T-helper 1 cell treated with Interleukin-12 subunit alpha and Interleukin-12 subunit beta and Interleukin-4 antibody, amounts not matched to agents 30 μg/mL and 1 μg/mL, for 36 hours (primary cell): Measurements from ENCODE around the gene TULP4.

ENCODE experiments used
- H3K27ac Mint-ChIP-seq: one replicate; pipeline ENCODE4 v1.8.0; 2021; ENCODE audit warnings: mild to moderate bottlenecking, mixed read lengths
- H3K27me3 Mint-ChIP-seq: one replicate; pipeline ENCODE4 v1.8.0; 2021; ENCODE audit warnings: low read depth, mixed read lengths
- H3K36me3 Mint-ChIP-seq: one replicate; pipeline ENCODE4 v1.8.0; 2021; ENCODE audit warnings: low read depth, mixed read lengths
- H3K4me1 Mint-ChIP-seq: one replicate; pipeline ENCODE4 v1.8.0; 2021; ENCODE audit warnings: low read depth, mixed read lengths
- H3K4me3 Mint-ChIP-seq: one replicate; pipeline ENCODE4 v1.8.0; 2021; ENCODE audit warnings: mild to moderate bottlenecking, moderate library complexity, mixed read lengths
- H3K9me3 Mint-ChIP-seq: one replicate; pipeline ENCODE4 v1.8.0; 2021; ENCODE audit warnings: mixed read lengths

TULP4 gene

DNA sequence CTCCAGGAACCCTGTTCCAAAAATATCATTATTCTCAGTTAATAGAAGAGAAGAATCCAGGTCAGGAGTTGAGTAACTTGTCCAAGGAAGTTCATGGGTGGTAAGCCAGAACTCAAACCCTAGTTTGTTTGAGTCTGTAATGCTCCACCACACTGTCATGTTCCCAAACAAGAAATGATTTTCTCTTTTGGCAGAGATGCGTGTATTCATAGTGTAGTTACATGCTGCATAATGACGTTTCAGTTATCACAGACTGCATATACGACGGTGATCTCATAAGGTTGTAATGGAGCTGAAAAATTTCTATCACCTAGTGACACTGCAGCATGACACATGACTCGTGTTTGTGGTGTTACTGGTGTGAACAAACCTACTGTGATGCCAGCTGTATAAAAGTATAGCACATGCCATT lies 102.6 kb downstream of the TULP4 start:
- Mint-ChIP-seq H3K4me1 (no peaks in the 10 kb centered on the region), H3K36me3 (no peaks in the 10 kb centered on the region), H3K9me3 (no peaks in the 10 kb centered on the region), H3K27ac (no peak overlapping the region), H3K27me3 (no peaks in the 10 kb centered on the region), H3K4me3 (no peak overlapping the region)

DNA sequence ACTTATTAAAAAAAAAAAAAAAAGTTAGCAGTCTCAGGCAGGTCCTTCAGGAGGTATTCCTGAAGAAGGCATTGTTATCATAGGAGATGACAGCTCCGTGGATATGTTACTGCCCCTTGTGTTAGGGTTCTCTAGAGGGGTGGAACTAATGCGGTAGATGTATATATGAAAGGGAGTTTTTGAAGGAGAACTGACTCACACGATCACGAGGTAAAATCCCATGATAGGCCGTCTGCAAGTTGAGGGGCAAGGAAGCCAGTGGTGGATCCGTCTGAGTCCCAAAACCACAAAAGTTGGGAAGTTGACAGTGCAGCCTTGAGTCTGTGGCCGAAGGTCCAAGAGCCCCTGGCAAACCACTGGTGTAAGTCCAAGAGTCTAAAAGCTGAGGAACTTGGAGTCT lies 103.4 kb downstream of the TULP4 start:
- Mint-ChIP-seq H3K9me3 (no peaks in the 10 kb centered on the region), H3K4me3 (no peak overlapping the region)

DNA sequence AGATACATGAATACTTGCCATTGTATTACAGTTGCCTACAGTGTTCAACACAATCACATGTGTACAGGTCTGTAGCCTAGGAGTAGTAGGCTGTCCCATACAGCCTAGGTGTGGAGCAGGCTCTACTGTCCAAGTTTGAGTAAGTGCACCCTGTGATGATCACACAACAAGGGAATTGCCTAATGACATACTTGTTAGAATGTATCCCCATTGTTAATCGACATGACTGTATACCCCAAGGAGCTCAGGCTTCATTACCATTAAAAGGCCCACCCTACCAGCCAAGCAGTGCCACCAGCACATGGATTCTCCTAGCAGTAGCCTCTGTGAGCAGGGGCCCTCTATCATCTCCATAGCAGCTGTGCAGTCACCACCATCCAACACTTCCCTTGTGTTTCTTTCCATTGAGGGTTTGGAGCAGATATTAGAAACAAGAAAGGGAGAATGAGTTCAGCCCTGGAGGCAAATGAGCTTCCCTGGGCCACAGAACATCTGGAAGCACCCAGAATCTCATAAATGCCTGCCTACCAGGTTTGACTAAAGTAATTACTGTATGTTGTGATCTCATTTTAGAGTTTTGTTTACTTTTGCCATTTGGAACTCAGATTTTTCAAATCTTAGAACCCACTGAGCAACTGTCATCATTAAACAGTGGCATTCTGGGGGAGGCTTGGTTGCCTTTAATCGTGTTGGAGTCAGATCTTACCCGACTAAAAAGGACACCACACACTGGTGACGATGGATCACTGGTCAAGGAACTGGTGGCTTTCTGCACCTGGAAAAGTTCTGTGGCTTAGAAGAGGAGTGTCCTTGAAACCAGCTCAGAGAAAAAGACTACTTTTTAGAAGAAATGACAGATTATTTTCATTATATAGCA lies 104.9 kb downstream of the TULP4 start:
- Mint-ChIP-seq H3K4me3 (no peak overlapping the region), H3K27me3 (no peaks in the 10 kb centered on the region), H3K36me3 (no peaks in the 10 kb centered on the region), H3K4me1 (no peaks in the 10 kb centered on the region), H3K27ac (no peak overlapping the region), H3K9me3 (no peaks in the 10 kb centered on the region)

More for the DNA sequence above, 103.4 kb downstream of the TULP4 start:
- H3K27ac Mint-ChIP-seq: no peak overlapping the region
- H3K4me1 Mint-ChIP-seq: no peaks in the 10 kb centered on the region
- no peaks in the 10 kb centered on the region for H3K36me3 Mint-ChIP-seq
- no peaks in the 10 kb centered on the region for H3K27me3 Mint-ChIP-seq

DNA sequence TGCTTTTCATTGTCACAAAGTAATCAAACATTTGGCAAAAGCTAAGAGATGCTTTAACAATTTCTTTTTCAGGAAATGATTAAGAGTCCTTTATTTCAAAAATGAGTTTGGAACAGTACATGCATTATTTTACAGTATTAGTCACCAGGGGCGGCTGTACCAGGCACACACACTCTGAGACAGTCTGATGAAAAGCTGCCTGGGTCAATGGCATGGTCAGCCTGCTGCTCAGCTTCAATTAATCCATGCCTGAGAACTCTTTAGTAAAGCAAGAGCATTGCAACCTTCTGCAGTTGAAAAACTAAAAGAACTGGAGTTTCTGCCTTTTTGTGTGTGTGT lies 105.5 kb downstream of the TULP4 start:
- H3K27ac Mint-ChIP-seq: no peak overlapping the region
- H3K4me1 Mint-ChIP-seq: no peaks in the 10 kb centered on the region
- H3K36me3 Mint-ChIP-seq: no peaks in the 10 kb centered on the region
- H3K9me3 Mint-ChIP-seq: no peaks in the 10 kb centered on the region
- H3K27me3 Mint-ChIP-seq: no peaks in the 10 kb centered on the region
- no peak overlapping the region for H3K4me3 Mint-ChIP-seq

DNA sequence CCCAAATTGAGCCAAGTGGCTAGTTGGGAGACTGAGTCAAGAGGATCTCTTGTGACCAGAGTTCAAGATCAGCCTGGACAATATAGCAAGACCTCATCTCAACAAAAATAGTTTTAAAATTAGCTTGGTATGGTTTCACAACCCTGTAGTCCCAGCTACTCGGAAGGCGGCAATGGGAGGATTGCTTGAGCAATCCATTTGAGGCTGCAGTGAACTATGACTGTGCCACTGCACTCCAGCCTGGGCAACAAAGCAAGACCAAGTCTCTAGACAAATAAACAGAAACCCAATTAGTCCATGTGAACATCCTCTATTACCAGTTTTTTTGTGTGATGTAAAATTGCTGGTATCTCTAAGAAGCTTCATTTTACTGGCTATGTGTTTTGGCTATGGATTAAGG lies 106.2 kb downstream of the TULP4 start:
- H3K4me1 Mint-ChIP-seq: no peaks in the 10 kb centered on the region
- H3K36me3 Mint-ChIP-seq: no peaks in the 10 kb centered on the region
- H3K27me3 Mint-ChIP-seq: no peaks in the 10 kb centered on the region
- no peak overlapping the region for H3K4me3 Mint-ChIP-seq
- no peak overlapping the region for H3K27ac Mint-ChIP-seq
- no peaks in the 10 kb centered on the region for H3K9me3 Mint-ChIP-seq

DNA sequence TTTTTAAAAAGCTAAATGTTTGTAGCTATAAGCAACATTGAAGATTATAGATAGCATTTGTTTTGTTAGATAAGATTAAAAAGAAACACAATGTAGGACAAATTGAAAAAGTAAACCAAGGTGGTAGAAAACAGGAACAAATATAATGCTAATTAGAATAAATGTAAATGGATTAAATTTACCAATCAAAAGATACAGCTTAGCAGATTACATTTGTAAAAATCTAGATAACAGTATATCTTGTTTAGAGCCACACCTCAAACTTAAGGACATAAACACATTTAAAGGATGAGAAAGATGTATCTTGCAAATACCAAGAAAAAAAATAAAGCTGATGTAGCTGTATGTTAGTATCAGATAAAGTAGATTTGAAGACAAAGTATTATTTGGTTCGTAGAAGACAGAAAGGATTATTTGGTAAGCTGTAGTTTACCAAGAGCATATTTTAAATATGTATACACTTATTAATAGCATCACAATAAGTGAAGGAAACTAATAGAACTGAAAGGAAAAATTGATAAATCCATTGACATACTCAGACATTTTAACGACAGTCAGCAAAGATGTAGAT lies 107.2 kb downstream of the TULP4 start:
- no peaks in the 10 kb centered on the region for H3K27me3 Mint-ChIP-seq
- no peaks in the 10 kb centered on the region for H3K9me3 Mint-ChIP-seq
- no peak overlapping the region for H3K4me3 Mint-ChIP-seq
- no peak overlapping the region for H3K27ac Mint-ChIP-seq
- H3K36me3 Mint-ChIP-seq: no peaks in the 10 kb centered on the region
- H3K4me1 Mint-ChIP-seq: no peaks in the 10 kb centered on the region

DNA sequence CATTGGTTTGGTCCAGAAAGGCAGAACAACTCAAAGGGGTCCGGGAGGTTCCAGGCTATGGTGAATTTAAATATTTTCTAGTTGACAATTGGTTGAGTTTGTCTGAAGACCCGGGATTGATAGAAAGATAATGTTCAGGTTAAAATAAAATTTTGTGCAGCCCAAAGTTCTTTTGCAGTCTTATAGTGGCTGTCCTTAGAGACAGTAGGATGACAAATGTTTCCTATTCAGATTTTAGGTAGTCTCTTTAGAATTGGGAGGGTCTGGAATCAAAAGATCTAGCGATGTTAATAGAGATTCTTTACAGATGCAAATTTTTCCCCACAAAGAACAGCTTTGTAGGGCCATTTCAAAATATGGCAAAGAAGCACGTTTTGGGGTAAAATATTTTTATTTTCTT lies 109.1 kb downstream of the TULP4 start:
- no peaks in the 10 kb centered on the region for H3K36me3 Mint-ChIP-seq

DNA sequence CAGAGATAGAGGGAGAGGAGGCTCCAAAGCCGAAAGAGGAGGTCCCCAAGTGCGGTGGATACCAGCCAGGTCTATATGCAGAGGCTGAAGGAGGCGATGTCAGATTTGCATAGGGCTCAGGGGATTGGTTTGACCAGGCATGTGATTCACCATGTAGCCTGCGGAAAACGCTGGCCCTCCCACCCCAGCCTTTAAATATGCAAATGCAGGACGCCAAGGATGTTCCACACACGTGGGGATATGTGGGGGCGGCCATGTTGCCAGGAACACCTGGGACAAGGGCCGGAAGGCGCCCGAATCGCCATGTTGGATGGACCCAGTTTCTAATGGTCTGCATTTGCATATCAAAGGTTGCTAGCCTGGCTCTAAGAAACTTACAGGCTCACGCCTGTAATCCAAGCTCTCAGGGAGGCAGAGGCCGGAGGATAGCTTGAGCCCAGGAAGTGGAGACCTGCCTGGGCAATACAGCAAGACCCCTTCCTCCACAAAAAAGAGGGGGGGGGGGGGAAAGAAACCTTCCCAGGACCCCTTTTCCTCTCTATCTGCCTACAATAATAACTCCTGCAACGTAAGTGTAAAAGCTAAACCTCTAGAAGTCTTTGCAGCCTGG lies 110.5 kb downstream of the TULP4 start:
- H3K4me3 Mint-ChIP-seq: no peak overlapping the region
- H3K36me3 Mint-ChIP-seq: no peaks in the 10 kb centered on the region
- no peaks in the 10 kb centered on the region for H3K9me3 Mint-ChIP-seq
- no peak overlapping the region for H3K27ac Mint-ChIP-seq
- no peaks in the 10 kb centered on the region for H3K27me3 Mint-ChIP-seq
- no peaks in the 10 kb centered on the region for H3K4me1 Mint-ChIP-seq

More for the DNA sequence above, 109.1 kb downstream of the TULP4 start:
- no peaks in the 10 kb centered on the region for H3K4me1 Mint-ChIP-seq
- no peak overlapping the region for H3K4me3 Mint-ChIP-seq
- H3K9me3 Mint-ChIP-seq: no peaks in the 10 kb centered on the region
- no peaks in the 10 kb centered on the region for H3K27me3 Mint-ChIP-seq
- no peak overlapping the region for H3K27ac Mint-ChIP-seq

DNA sequence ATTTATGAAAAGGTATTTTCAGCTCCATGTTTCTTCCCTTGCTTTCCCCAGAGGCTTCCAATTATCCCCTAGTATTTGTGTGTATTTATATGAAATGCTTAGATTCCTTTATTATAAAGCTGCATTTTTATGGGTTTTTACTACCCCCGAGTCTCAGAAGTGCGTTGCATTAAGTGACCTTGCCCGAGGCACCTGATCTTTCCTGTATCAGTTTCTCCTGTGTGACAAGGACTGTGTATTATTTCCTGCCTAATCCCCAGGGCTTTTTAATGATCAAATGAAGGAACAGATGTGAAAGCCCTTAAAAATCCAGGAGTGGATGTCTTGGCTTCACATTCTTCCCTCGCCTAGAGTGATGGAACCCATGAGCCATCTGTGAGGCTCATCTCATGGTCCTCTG lies 118.8 kb downstream of the TULP4 start:
- Mint-ChIP-seq H3K27me3 (no peaks in the 10 kb centered on the region), H3K4me1 (no peaks in the 10 kb centered on the region), H3K27ac (no peak overlapping the region), H3K36me3 (peaks cover 2% of the 10 kb centered on the region), H3K9me3 (no peaks in the 10 kb centered on the region), H3K4me3 (no peak overlapping the region)

DNA sequence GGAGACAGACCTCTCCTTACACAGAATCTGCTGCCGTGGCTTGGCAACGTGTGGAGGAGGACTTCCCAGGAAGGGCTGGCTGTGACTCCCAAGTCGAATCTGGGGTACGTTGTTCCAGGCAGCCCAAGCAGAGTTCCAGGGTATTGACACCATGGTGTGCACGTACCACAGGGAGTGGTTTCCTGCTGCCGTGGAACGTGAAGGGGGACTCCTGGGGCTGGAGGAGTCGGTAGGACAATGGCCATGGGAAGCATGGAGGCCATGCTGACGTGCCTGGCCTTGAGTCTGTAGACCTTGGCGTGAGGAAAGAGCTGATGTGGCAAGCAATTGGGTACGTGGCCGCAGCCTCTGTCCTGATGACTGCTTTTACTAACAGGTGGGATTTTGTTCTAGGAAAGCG lies 119.3 kb downstream of the TULP4 start:
- Mint-ChIP-seq H3K4me3 (no peak overlapping the region), H3K9me3 (no peaks in the 10 kb centered on the region), H3K4me1 (no peaks in the 10 kb centered on the region), H3K27ac (no peak overlapping the region), H3K36me3 (peaks cover 2% of the 10 kb centered on the region), H3K27me3 (no peaks in the 10 kb centered on the region)

DNA sequence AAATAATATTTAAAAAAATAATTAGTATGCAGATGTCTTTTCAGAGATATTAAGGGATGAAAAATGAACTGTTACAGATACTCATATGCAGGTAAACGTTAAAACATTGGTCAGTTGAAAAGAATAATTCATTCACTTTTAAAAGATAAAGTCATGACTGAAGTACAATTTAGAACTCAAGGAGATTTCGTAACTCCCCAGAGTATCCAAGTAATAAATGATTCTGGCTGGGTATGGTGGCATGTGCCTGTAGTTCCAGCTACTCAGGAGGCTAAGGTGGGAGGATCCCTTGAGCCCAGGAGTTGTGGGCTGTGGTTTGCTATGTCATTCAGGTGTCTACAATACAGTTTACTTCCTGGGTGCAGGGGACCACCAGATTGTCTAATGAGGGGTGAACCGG lies 125.3 kb downstream of the TULP4 start:
- Mint-ChIP-seq H3K4me3 (no peak overlapping the region), H3K36me3 (no peaks in the 10 kb centered on the region)

DNA sequence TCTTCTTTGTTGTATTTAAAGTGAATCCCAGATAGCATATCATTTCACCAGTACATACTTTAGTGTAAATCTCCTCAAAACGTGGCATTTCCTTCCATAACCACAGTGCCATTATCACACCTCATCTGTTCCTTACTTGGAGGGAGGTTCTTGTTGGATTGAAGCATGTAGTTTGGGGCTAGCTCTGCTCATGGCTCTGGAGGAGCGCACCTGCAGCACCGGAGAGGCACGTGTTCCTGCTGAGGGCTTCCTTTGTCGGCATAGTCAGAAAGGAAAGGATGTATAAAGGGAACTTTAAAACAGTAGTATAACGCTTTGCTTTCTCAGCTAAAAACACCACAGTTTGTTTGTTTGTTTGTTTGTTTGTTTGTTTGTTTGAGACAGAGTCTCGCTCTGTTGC lies 126.0 kb downstream of the TULP4 start:
- no peak overlapping the region for H3K27ac Mint-ChIP-seq
- H3K9me3 Mint-ChIP-seq: no peaks in the 10 kb centered on the region
- H3K4me1 Mint-ChIP-seq: no peaks in the 10 kb centered on the region
- H3K4me3 Mint-ChIP-seq: no peak overlapping the region
- H3K27me3 Mint-ChIP-seq: no peaks in the 10 kb centered on the region
- H3K36me3 Mint-ChIP-seq: no peaks in the 10 kb centered on the region

More for the DNA sequence above, 125.3 kb downstream of the TULP4 start:
- no peak overlapping the region for H3K27ac Mint-ChIP-seq
- no peaks in the 10 kb centered on the region for H3K27me3 Mint-ChIP-seq
- no peaks in the 10 kb centered on the region for H3K4me1 Mint-ChIP-seq
- H3K9me3 Mint-ChIP-seq: no peaks in the 10 kb centered on the region

DNA sequence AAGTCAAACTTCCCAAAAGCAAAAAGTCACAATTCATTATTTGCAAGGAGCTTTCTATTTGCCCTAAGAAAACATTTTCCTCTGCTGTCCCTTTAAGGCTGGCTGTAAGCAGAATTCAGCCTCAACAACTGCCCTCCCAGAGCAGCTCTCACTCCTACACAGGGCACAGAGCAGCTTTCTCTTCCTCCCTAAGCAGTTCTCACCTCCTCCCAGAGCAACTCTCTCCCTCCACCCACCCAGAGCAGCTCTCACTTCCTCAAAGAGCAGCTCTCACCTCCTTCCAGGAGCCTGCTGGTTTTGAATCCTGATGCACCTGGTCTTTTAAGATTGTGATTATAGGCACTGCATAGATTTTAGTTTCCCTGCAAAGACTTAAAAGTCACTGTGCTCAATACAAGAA lies 127.0 kb downstream of the TULP4 start:
- no peaks in the 10 kb centered on the region for H3K27me3 Mint-ChIP-seq

DNA sequence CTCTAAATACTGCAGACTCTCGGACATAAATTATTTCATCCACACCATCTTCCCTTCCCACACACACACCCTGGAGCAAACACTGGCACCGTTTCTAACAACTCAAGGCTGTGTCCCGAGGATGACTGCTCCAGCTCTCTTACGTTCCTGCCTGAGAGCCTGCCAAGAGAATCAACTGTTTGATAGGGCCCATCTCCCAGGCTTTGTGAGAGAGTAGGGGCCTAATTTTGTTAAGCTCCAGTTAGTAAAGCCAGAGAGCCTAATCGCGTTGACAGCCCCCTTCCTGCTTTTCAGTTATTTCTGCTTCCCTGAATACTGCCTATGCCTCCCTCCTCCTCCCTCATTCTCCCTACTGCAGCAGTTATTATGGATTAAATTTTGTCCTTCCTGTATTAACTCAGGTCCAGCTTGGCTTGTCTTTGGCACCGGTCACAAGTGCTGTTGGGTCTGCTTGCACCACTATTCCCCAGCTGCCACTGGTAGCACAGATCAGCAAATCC lies 129.5 kb downstream of the TULP4 start:
- no peak overlapping the region for H3K27ac Mint-ChIP-seq

More for the DNA sequence above, 127.0 kb downstream of the TULP4 start:
- no peaks in the 10 kb centered on the region for H3K4me1 Mint-ChIP-seq
- no peaks in the 10 kb centered on the region for H3K36me3 Mint-ChIP-seq
- H3K9me3 Mint-ChIP-seq: no peaks in the 10 kb centered on the region
- no peak overlapping the region for H3K27ac Mint-ChIP-seq
- no peak overlapping the region for H3K4me3 Mint-ChIP-seq

DNA sequence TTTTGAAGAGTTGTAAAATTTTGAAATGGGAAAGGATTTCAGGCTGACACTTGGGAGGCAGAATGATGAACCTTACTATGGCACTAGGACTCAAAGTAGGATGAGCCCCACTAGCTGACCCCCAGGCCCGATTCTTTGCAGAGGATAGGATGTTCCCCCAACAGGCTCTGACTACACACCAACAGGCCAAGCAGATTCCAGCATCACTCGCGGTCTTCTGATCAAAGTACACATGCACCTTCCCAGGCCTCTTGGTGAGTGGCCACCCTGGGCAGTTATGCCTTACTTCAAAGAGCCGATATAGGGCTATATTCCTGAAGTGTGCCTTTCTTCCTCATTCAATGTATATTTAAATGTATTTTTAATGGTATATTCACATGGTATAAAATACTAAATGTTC lies 130.0 kb downstream of the TULP4 start:
- H3K27me3 Mint-ChIP-seq: no peaks in the 10 kb centered on the region
- no peaks in the 10 kb centered on the region for H3K4me1 Mint-ChIP-seq
- H3K9me3 Mint-ChIP-seq: no peaks in the 10 kb centered on the region
- H3K27ac Mint-ChIP-seq: no peak overlapping the region
- no peak overlapping the region for H3K4me3 Mint-ChIP-seq
- H3K36me3 Mint-ChIP-seq: no peaks in the 10 kb centered on the region

More for the DNA sequence above, 129.5 kb downstream of the TULP4 start:
- no peaks in the 10 kb centered on the region for H3K36me3 Mint-ChIP-seq
- no peaks in the 10 kb centered on the region for H3K27me3 Mint-ChIP-seq
- H3K9me3 Mint-ChIP-seq: no peaks in the 10 kb centered on the region
- no peaks in the 10 kb centered on the region for H3K4me1 Mint-ChIP-seq
- no peak overlapping the region for H3K4me3 Mint-ChIP-seq
